H1 (cell line): ENCODE measurements around the gene SCARB1. TPM values are rescaled to one million over a fixed set of nuclear protein-coding genes. Genes with fewer than 3 reads are reported as not detected.

Experiments
- CTCF ChIA-PET: fragments of 300-600 bp; sonication (Branson Sonifier 250); formaldehyde crosslinking; loops from one replicate; lab custom pipeline; 2021; ENCODE audit not compliant: partially characterized antibody; lab: Charles Lee
- POLR2A ChIA-PET: fragments of 300-600 bp; sonication (Branson Sonifier 250); formaldehyde crosslinking; loops from one replicate; lab custom pipeline; 2021; ENCODE audit warnings: inconsistent platforms; ENCODE audit not compliant: partially characterized antibody; lab: Charles Lee
- DNase-seq, 2 experiments: peaks; one replicate each; pipeline versions ENCODE4 v3.0.0 to v3.0.0-alpha.2; 2010 to 2022; ENCODE audit warnings: low spot score in 2 of 2, low read depth in 1 of 2, mixed read lengths in 1 of 2
- FAIRE-seq: peaks from 2 replicates; lab custom pipeline; 2011; peaks lifted over from hg19 to GRCh38; lab: Jason Lieb, UNC
- H2AFZ ChIP-seq: 2 replicates; pipeline ENCODE4 v1.8.1; 2012; ENCODE audit warnings: low read length, inconsistent platforms
- H2AK5ac ChIP-seq: 2 replicates; pipeline ENCODE4 v1.6.1; 2013; ENCODE audit warnings: low read depth, low read length
- H2BK120ac ChIP-seq: replicated peaks from 2 replicates; pipeline ENCODE3; 2013; ENCODE audit warnings: low read depth, low read length, inconsistent platforms
- H2BK12ac ChIP-seq: 2 replicates; pipeline ENCODE4 v1.6.1; 2013; ENCODE audit warnings: low read depth, low read length
- H2BK15ac ChIP-seq: 2 replicates; pipeline ENCODE4 v1.6.1; 2013; ENCODE audit warnings: low read length
- H2BK20ac ChIP-seq: 2 replicates; pipeline ENCODE4 v1.6.1; 2013; ENCODE audit warnings: low read length
- H2BK5ac ChIP-seq: 2 replicates; pipeline ENCODE4 v1.6.1; 2013; ENCODE audit warnings: low read depth, low read length
- H3K14ac ChIP-seq: 2 replicates; pipeline ENCODE4 v1.6.1; 2013; ENCODE audit warnings: inconsistent platforms; ENCODE audit not compliant: insufficient read length
- H3K18ac ChIP-seq: 2 replicates; pipeline ENCODE4 v1.6.1; 2013; ENCODE audit warnings: low read length; ENCODE audit errors: extremely low read depth
- H3K23ac ChIP-seq: 2 replicates; pipeline ENCODE4 v1.6.1; 2013; ENCODE audit warnings: inconsistent platforms; ENCODE audit not compliant: insufficient read length
- H3K23me2 ChIP-seq: 2 replicates; pipeline ENCODE4 v1.6.1; 2013; ENCODE audit warnings: low read depth, low read length
- H3K27ac ChIP-seq: 2 replicates; pipeline ENCODE4 v1.6.1; 2011; ENCODE audit warnings: low read depth, low read length, inconsistent platforms
- H3K27me3 ChIP-seq, 4 experiments: replicated peaks in 1 of 4; 1 replicate in 1 of 4; 2 replicates in 3 of 4; pipeline versions ENCODE4 v1.6.1 to v1.8.1; 2011 to 2013; ENCODE audit warnings: low read length in 3 of 4, mild to moderate bottlenecking in 3 of 4, inconsistent platforms in 2 of 4, mixed read lengths in 2 of 4, moderate library complexity in 1 of 4; ENCODE audit not compliant: control insufficient read depth in 3 of 4, insufficient read depth in 3 of 4; ENCODE audit errors: extremely low read depth in 1 of 4
- H3K36me3 ChIP-seq, 4 experiments: 2 replicates each; pipeline versions ENCODE4 v1.6.1 to v1.8.1; 2011 to 2013; ENCODE audit warnings: mild to moderate bottlenecking in 4 of 4, low read length in 3 of 4, moderate library complexity in 2 of 4, control low read depth in 1 of 4, inconsistent platforms in 1 of 4; ENCODE audit not compliant: insufficient read depth in 4 of 4, control insufficient read depth in 2 of 4
- H3K4ac ChIP-seq: replicated peaks from 2 replicates; pipeline ENCODE3; 2013; ENCODE audit warnings: low read length, low read depth, mixed read lengths, inconsistent platforms; ENCODE audit not compliant: insufficient read length
- H3K4me1 ChIP-seq, 4 experiments: replicated peaks in 1 of 4; 1 replicate in 1 of 4; 2 replicates in 3 of 4; pipeline versions ENCODE4 v1.6.1 to v1.8.1; 2011 to 2013; ENCODE audit warnings: low read length in 3 of 4, inconsistent platforms in 2 of 4, mixed read lengths in 1 of 4; ENCODE audit not compliant: insufficient read depth in 4 of 4, control insufficient read depth in 3 of 4
- H3K4me2 ChIP-seq, 2 experiments: 2 replicates each; pipeline versions ENCODE4 v1.6.1 to v1.8.1; 2011 to 2013; ENCODE audit warnings: low read depth in 2 of 2, low read length in 2 of 2, control low read depth in 1 of 2, inconsistent platforms in 1 of 2, mild to moderate bottlenecking in 1 of 2; ENCODE audit not compliant: insufficient read depth in 1 of 2
- H3K4me3 ChIP-seq, 4 experiments: fragments of 200-600, 300-600 bp in 1 of 4; sonication (generic), shearing (Covaris generic), sonication (Bioruptor Twin) in 1 of 4; 2 replicates each; pipeline versions ENCODE4 v1.5.1 to v1.8.1; 2011 to 2016; ENCODE audit warnings: low read length in 4 of 4, low read depth in 3 of 4, control low read depth in 2 of 4, inconsistent platforms in 2 of 4, mild to moderate bottlenecking in 2 of 4, mixed read lengths in 1 of 4, moderate library complexity in 1 of 4; ENCODE audit not compliant: insufficient read depth in 2 of 4; ENCODE audit errors: extremely low read depth in 1 of 4
- H3K56ac ChIP-seq: replicated peaks from 2 replicates; pipeline ENCODE3; 2013; ENCODE audit warnings: low read depth, mild to moderate bottlenecking, mixed read lengths, low read length, inconsistent platforms; ENCODE audit not compliant: insufficient read length
- H3K79me1 ChIP-seq: 2 replicates; pipeline ENCODE4 v1.6.1; 2013; ENCODE audit warnings: low read depth, low read length, control low read depth
- H3K79me2 ChIP-seq, 2 experiments: 2 replicates each; pipeline versions ENCODE4 v1.6.1 to v1.8.1; 2012 to 2013; ENCODE audit warnings: low read length in 2 of 2, mild to moderate bottlenecking in 2 of 2, inconsistent platforms in 1 of 2; ENCODE audit not compliant: insufficient read depth in 2 of 2, control insufficient read depth in 1 of 2
- H3K9ac ChIP-seq, 4 experiments: replicated peaks in 1 of 4; 1 replicate in 1 of 4; 2 replicates in 3 of 4; pipeline versions ENCODE4 v1.6.1 to v1.8.1; 2011 to 2013; ENCODE audit warnings: low read depth in 3 of 4, low read length in 3 of 4, control low read depth in 2 of 4, mild to moderate bottlenecking in 2 of 4, moderate library complexity in 2 of 4, inconsistent platforms in 1 of 4; ENCODE audit errors: extremely low read depth in 1 of 4
- H3K9me3 ChIP-seq, 2 experiments: 2 replicates each; pipeline versions ENCODE4 v1.6.1 to v1.8.1; 2012 to 2013; ENCODE audit warnings: mild to moderate bottlenecking in 2 of 2, moderate library complexity in 2 of 2, control low read depth in 1 of 2, inconsistent platforms in 1 of 2, low read depth in 1 of 2, low read length in 1 of 2, mixed read lengths in 1 of 2; ENCODE audit not compliant: insufficient read depth in 2 of 2
- H4K20me1 ChIP-seq, 2 experiments: replicated peaks in 1 of 2; 2 replicates each; pipeline versions ENCODE3 to v1.8.1; 2011 to 2013; ENCODE audit warnings: inconsistent platforms in 2 of 2, low read length in 2 of 2, mild to moderate bottlenecking in 1 of 2; ENCODE audit not compliant: insufficient read depth in 2 of 2, control insufficient read depth in 1 of 2
- H4K5ac ChIP-seq: 2 replicates; pipeline ENCODE4 v1.6.1; 2013; ENCODE audit warnings: low read length, low read depth, mixed read lengths, inconsistent platforms; ENCODE audit not compliant: insufficient read length
- H4K8ac ChIP-seq: 2 replicates; pipeline ENCODE4 v1.8.0; 2013; ENCODE audit warnings: mild to moderate bottlenecking, moderate library complexity, low read length, inconsistent platforms; ENCODE audit not compliant: insufficient read depth; ENCODE audit errors: extremely low read depth
- H4K91ac ChIP-seq: replicated peaks from 2 replicates; pipeline ENCODE3; 2013; ENCODE audit warnings: low read length, mixed read lengths, inconsistent platforms; ENCODE audit not compliant: insufficient read length
- ASH2L ChIP-seq: fragments of 200-600, 300-600 bp; sonication (generic); IDR thresholded peaks from one replicate; pipeline ENCODE4 v1.7.1; 2017; ENCODE audit warnings: low read length
- GABPA ChIP-seq: IDR thresholded peaks from 2 replicates; pipeline ENCODE4 v1.6.1; 2011; ENCODE audit warnings: mild to moderate bottlenecking, low read length, moderate library complexity, borderline replicate concordance; ENCODE audit not compliant: insufficient read depth
- PHF8 ChIP-seq: fragments of 200-600 bp; sonication (generic); conservative IDR thresholded peaks from 2 replicates; pipeline ENCODE4 v1.7.1; 2012; ENCODE audit warnings: low read depth, mild to moderate bottlenecking, inconsistent platforms, low read length, moderate library complexity
- WGBS, 2 experiments: shearing (Covaris generic) in 1 of 2; methylation state at CpG; one replicate each; pipeline versions ENCODE4 v1.1.6 to v1.1.7; 2013 to 2015; ENCODE audit warnings: low lambda C conversion rate in 2 of 2, mixed read lengths in 2 of 2, inconsistent platforms in 1 of 2, low coverage in 1 of 2, missing lambda C conversion rate in 1 of 2; ENCODE audit not compliant: insufficient replicate concordance in 2 of 2, insufficient coverage in 1 of 2, insufficient read length in 1 of 2; ENCODE audit errors: extremely low coverage in 1 of 2, missing lambda C conversion rate in 1 of 2; 5-methylcytosine and 5-hydroxymethylcytosine counted together
- polyA plus RNA-seq, 7 experiments: library from polyadenylated mRNA; depleted of rRNA in 3 of 7; stranded (reverse) in 5 of 7; unstranded in 2 of 7; fragments of >200 nt in 5 of 7; fragments of 200-250 nt in 2 of 7; gene quantifications; 1 replicate in 5 of 7; 2 replicates in 1 of 7; 4 replicates in 1 of 7; pipeline versions ENCODE4 v1.2.1 to v1.2.3, GENCODE V29; 2011 to 2013; ENCODE audit warnings: missing spikeins in 2 of 7, mixed read lengths in 2 of 7
- total RNA-seq: library from RNA; stranded (reverse); fragmentation: NEBNext Ultra II Directional; extraction: Animal tissue kit (Norgen Biotek cat#: 25700); gene quantifications from 2 replicates; pipeline ENCODE4 v1.2.1, GENCODE V29; 2021
- TF ChIP-seq, protein P1 (sequence below): IDR thresholded peaks from 2 replicates; pipeline ENCODE4 v1.6.1; 2012; ENCODE audit warnings: inconsistent platforms
- TF ChIP-seq, protein P2 (sequence below): IDR thresholded peaks from 2 replicates; pipeline ENCODE4 v1.6.1; 2012; ENCODE audit warnings: low read length, inconsistent platforms

Gene SCARB1
- total and polyA plus RNA-seq, 2 of the 8 experiments (the other 6 are each of a cell fraction or from before 2014, with no cell fraction given): 45.3 to 57.1 TPM

DNA sequence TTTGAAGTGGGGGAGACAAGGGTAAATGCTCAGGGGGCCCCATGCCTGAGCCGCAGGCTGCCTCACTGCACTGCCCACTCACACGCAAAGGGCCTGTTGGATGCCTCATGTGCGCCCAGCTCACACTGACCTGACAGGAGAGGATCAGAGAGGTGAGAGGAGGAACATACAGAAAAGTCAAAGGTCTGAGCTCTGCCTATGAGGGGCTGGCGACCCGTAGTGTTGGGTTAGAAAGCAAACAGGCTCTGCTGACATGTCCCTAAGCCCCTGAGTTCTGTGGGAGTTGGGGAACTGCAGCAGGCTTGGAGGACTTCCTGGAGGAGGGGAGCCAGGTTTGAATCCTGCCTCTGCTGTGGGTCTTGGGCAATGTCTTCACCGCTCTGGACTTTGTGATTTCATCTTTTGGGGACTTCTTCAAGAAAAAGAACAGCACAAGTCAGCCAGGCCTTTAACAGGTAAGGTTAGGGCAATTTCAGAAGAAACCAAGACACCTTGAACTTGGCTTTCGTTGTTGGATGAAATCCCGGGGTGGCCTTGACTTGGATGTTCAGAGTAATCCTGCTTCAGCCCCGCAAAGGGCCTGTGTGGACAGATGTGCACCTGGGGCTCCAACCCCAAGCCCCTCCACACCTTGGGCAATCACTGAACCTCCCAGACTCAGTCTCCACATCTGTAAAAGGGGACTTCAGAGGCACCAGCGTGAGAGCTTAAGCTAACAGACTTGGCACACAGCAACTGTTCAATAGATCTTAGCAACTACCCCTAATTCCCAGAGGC is 116.8 kb downstream of the SCARB1 start:
- peaks cover 0 to 16% (median 8%) of the 10 kb centered on the region in 4 experiments; a peak in 6 of 7 replicates for H3K4me1 ChIP-seq
- DNase-seq (no peak), FAIRE-seq (no peak)
- 88% methylated on average over 10 of the region's 10 CpGs; no CpG with 5 or more reads in 1 of the 2 experiments for WGBS, 2 experiments
- no peak overlapping the region for H3K23ac ChIP-seq
- H3K56ac ChIP-seq: no peak overlapping the region
- H3K4ac ChIP-seq: peak overlapping the region; percentile 58
- H3K18ac ChIP-seq: peak overlapping the region; percentile 3; the same call in 1 of the 2 replicates
- no peak overlapping the region for H3K4me3 ChIP-seq
- no peaks in the 10 kb centered on the region for H4K20me1 ChIP-seq
- H3K9ac ChIP-seq: no peak overlapping the region
- H4K8ac ChIP-seq: no peak overlapping the region; the same call in none of the 2 replicates
- H3K14ac ChIP-seq: no peak overlapping the region
- H2AFZ ChIP-seq: no peak overlapping the region
- no peaks in the 10 kb centered on the region for H3K79me2 ChIP-seq
- H3K27me3 ChIP-seq: no peaks in the 10 kb centered on the region; a peak in 1 of 7 replicates
- ChIA-PET CTCF (interaction anchor here (1.1 to 4.1 kb wide), 5 partner anchors 13 to 178 kb away, joined by 3 to 30 read pairs (median 5); no protein-coding TSS in a partner anchor), POLR2A (interaction anchor here (0.8 to 5.1 kb wide), 7 partner anchors 9 to 358 kb away, joined by 3 to 37 read pairs (median 4); no protein-coding TSS in a partner anchor)
- peak overlapping the region; percentile 58 for H2BK120ac ChIP-seq
- no peaks in the 10 kb centered on the region for H3K9me3 ChIP-seq
- H3K36me3 ChIP-seq: no peaks in the 10 kb centered on the region
- no peak overlapping the region; the same call in 1 of the 2 replicates for H2BK5ac ChIP-seq
- H2BK20ac ChIP-seq: peak overlapping the region; percentile 94
- H4K91ac ChIP-seq: peak overlapping the region; percentile 32
- H2BK12ac ChIP-seq: peak overlapping the region; percentile 84
- peak overlapping the region; percentile 16 for H4K5ac ChIP-seq
- H3K79me1 ChIP-seq: no peaks in the 10 kb centered on the region
- no peak overlapping the region for H3K4me2 ChIP-seq
- peak overlapping the region; percentile 93; the same call in 1 of the 2 replicates for H2BK15ac ChIP-seq
- peak overlapping the region; percentile 59; the same call in 1 of the 2 replicates for H2AK5ac ChIP-seq
- H3K27ac ChIP-seq: no peak overlapping the region
- TF ChIP-seq GABPA (no peak), ASH2L (no peak), PHF8 (no peak)
- TF ChIP-seq, protein P1, sequence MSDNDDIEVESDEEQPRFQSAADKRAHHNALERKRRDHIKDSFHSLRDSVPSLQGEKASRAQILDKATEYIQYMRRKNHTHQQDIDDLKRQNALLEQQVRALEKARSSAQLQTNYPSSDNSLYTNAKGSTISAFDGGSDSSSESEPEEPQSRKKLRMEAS: no peak
- TF ChIP-seq, protein P2, sequence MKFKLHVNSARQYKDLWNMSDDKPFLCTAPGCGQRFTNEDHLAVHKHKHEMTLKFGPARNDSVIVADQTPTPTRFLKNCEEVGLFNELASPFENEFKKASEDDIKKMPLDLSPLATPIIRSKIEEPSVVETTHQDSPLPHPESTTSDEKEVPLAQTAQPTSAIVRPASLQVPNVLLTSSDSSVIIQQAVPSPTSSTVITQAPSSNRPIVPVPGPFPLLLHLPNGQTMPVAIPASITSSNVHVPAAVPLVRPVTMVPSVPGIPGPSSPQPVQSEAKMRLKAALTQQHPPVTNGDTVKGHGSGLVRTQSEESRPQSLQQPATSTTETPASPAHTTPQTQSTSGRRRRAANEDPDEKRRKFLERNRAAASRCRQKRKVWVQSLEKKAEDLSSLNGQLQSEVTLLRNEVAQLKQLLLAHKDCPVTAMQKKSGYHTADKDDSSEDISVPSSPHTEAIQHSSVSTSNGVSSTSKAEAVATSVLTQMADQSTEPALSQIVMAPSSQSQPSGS: no peak
- TF ChIP-seq, all 59 proteins: peak for 0
- no peaks in the 10 kb centered on the region; the same call in 1 of the 2 replicates for H3K23me2 ChIP-seq
